Type B pancreatic cell (in vitro differentiated cells): ENCODE results near the gene RAB43. TPM values are rescaled to one million over a fixed set of nuclear protein-coding genes. Genes with fewer than 3 reads are reported as not detected.

Experiments used
- DNase-seq: peaks from one replicate; pipeline ENCODE4 v3.0.0; 2021; ENCODE audit warnings: mixed read lengths; ENCODE audit not compliant: unreplicated experiment; ENCODE audit errors: extremely low spot score
- H3K27ac Mint-ChIP-seq: 2 replicates; pipeline ENCODE4 v1.8.0; 2021; ENCODE audit warnings: mild to moderate bottlenecking, mixed read lengths
- H3K27me3 Mint-ChIP-seq: 2 replicates; pipeline ENCODE4 v1.8.0; 2021; ENCODE audit warnings: mixed read lengths
- H3K36me3 Mint-ChIP-seq: 2 replicates; pipeline ENCODE4 v1.8.0; 2021; ENCODE audit warnings: mixed read lengths
- H3K4me1 Mint-ChIP-seq: one replicate; pipeline ENCODE4 v1.8.0; 2021; ENCODE audit warnings: mixed read lengths; ENCODE audit not compliant: unreplicated experiment
- H3K4me3 Mint-ChIP-seq: 2 replicates; pipeline ENCODE4 v1.8.0; 2021; ENCODE audit warnings: mild to moderate bottlenecking, mixed read lengths
- H3K9me3 Mint-ChIP-seq: 2 replicates; pipeline ENCODE4 v1.8.0; 2021; ENCODE audit warnings: mixed read lengths
- CTCF ChIP-seq: fragments of 200-600 bp; sonication (generic); conservative IDR thresholded peaks from 2 replicates; pipeline ENCODE4 v1.5.0; 2021; ENCODE audit warnings: antibody characterized with exemption, mild to moderate bottlenecking
- total RNA-seq: library from RNA; stranded (reverse); gene quantifications from 2 replicates; pipeline ENCODE4 v1.2.1, GENCODE V29; 2021; ENCODE audit warnings: low replicate concordance

Gene RAB43
- total RNA-seq, 1 donor from 2014 or later, result 16.2 TPM

GRCh38 chr3:129123314-129124060 lies 1.9 kb upstream of the RAB43 start:
- Mint-ChIP-seq H3K36me3 (no peaks in the 10 kb centered on the region), H3K27me3 (no peaks in the 10 kb centered on the region), H3K4me1 (peaks cover 21% of the 10 kb centered on the region), H3K27ac (peak overlapping the region; percentile 73), H3K4me3 (peak overlapping the region; percentile 35), H3K9me3 (no peaks in the 10 kb centered on the region)
- DNase-seq, result no peak
- TF ChIP-seq CTCF, result no peak

- H3K27ac Mint-ChIP-seq, result peak overlapping the region; percentile 73
- H3K36me3 Mint-ChIP-seq, result peaks cover 4% of the 10 kb centered on the region
- H3K9me3 Mint-ChIP-seq, result no peaks in the 10 kb centered on the region
- peaks cover 31% of the 10 kb centered on the region for H3K4me1 Mint-ChIP-seq
- no peaks in the 10 kb centered on the region for H3K27me3 Mint-ChIP-seq
- H3K4me3 Mint-ChIP-seq, result peak overlapping the region; percentile 88
- no peak for TF ChIP-seq CTCF
- no peak for DNase-seq
Measured at GRCh38 chr3:129122412-129123011, 908 bp upstream of the RAB43 start.

GRCh38 chr3:129121016-129121791 lies 400 bp downstream of the RAB43 start:
- peaks cover 9% of the 10 kb centered on the region for H3K36me3 Mint-ChIP-seq
- H3K9me3 Mint-ChIP-seq, result no peaks in the 10 kb centered on the region
- DNase-seq, result no peak
- peak overlapping the region; percentile 89 for H3K4me3 Mint-ChIP-seq
- H3K27ac Mint-ChIP-seq, result peak overlapping the region; percentile 96
- peaks cover 41% of the 10 kb centered on the region for H3K4me1 Mint-ChIP-seq
- no peaks in the 10 kb centered on the region for H3K27me3 Mint-ChIP-seq
- no peak for TF ChIP-seq CTCF

- Mint-ChIP-seq H3K9me3 (no peaks in the 10 kb centered on the region), H3K4me1 (peaks cover 45% of the 10 kb centered on the region), H3K36me3 (peaks cover 12% of the 10 kb centered on the region), H3K27me3 (no peaks in the 10 kb centered on the region), H3K4me3 (peak overlapping the region; percentile 87), H3K27ac (peak overlapping the region; percentile 96)
- TF ChIP-seq CTCF, result peak; percentile 52
- DNase-seq, result peak; percentile 76
Measured at GRCh38 chr3:129120254-129121004, 1.2 kb downstream of the RAB43 start.

GRCh38 chr3:129119365-129120100 lies 2.1 kb downstream of the RAB43 start:
- Mint-ChIP-seq H3K36me3 (peaks cover 13% of the 10 kb centered on the region), H3K4me1 (peaks cover 45% of the 10 kb centered on the region), H3K27ac (peak overlapping the region; percentile 96), H3K4me3 (peak overlapping the region; percentile 87), H3K27me3 (no peaks in the 10 kb centered on the region), H3K9me3 (no peaks in the 10 kb centered on the region)
- TF ChIP-seq CTCF, result no peak
- DNase-seq, result no peak
